GM18870 (cell line): ENCODE results near the gene C2orf92.
"Not testable (repeated sequence)": the region's sequence is repeated elsewhere in the genome, so short reads cannot be mapped to it uniquely, and the experiment has no call there.

Experiments
- ATAC-seq: cut with Tn5 transposase; IDR thresholded peaks from one replicate; pipeline ENCODE4 v1.9.1; 2021; ENCODE audit warnings: moderate library complexity; ENCODE audit not compliant: unreplicated experiment

C2orf92 gene

DNA sequence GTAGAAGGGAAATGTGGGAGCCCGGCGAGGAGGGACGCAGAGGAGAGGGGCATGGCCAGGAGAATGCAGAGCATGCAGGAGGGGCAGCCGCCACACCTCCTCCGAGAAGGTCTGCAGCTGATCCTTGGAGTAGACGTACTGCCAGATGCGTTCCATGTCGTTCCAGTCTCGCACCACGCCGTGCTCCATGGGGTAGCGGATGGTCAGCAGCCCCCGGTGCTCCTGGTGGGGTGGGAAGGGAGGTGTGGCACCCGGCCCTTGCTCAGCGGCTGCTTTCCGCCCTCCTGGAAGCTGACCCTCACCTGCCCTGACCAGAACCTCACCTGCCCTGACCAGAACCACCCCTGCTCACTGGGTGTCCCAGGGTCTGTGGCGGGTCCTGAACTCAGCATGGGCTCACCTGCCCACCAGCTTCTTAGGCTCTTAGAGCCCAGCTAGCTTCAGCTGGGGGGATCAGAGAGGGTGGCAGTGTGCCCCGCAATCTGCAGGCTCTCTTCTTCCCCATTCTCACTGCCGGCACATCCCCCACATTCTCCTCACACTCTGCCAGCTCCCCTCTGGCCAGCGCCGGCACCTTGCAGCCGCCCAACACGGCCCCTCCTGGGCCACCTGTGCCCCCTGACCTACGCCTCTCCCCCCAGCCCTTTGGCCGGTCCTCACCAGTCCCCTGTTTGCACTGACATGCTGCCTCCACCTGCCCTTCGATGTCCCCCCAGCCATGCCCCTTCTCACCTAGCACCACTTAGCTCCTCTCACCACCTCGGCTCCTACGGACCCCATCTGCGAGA, 10.1 kb upstream of the C2orf92 start:
- no peak for ATAC-seq

DNA sequence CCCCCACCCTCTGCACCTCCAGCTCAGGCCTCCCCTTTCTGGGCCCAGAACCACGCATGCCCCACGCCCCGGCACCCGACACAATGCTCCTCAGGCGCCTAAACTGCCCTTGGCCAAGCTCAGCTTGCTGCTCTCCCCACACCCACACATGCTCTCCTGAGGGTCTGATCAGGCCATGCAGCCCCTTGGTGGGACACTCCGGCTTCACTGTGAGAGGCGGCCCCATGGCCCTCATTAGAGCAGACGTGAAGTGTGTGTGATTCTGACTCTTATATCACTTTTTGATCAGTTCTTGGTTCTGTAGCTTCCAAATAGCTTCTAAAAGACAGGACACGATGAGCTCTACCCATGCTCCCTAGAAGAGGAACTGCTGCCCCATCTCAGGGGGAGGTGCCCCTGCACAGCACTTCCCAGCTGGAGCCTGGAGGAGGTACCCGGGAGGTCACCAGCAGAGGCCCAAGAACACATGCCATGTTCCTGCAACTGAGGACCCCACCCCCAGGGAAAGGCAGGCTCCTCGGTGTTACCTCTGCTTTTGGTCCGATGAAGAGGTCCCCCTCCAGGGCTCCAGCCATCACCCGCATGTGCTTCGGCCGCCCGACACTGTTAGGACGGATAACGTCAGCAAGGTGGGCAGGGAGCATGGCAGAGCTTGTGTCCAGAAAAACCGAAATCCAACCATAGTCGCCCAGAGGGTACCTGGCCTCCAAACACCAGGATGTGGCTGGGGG, 9.3 kb upstream of the C2orf92 start:
- ATAC-seq, result no peak

DNA sequence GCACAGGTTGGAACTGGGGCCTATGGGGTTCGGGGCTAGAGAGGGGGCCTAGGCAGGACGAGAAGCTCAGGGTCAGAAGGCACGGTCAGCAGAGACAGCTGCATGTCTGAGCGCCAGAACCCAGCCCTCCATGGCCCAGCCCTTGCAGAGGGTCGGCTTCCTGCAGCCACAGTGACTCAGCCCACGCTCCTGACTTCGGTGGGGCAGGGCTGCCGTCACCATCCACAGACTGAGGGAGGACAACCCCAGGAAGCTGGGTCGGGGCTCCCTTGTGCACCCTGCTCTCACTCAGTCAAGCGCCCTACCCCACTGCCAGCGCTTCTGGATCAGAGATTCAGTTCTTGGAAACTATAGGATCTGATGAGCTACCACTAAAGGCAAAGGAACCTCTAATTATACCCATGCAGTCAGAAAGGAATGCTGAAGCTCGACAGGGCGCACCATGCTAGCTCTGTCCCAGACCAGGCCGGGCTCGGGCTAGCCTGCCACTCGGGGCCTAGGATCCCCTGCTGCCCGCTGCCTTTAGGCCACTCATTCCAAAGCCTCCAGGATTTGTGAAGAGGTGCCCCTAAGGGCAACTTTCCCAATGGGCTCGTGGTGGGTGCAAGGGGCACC, 8.6 kb upstream of the C2orf92 start:
- no peak for ATAC-seq

DNA sequence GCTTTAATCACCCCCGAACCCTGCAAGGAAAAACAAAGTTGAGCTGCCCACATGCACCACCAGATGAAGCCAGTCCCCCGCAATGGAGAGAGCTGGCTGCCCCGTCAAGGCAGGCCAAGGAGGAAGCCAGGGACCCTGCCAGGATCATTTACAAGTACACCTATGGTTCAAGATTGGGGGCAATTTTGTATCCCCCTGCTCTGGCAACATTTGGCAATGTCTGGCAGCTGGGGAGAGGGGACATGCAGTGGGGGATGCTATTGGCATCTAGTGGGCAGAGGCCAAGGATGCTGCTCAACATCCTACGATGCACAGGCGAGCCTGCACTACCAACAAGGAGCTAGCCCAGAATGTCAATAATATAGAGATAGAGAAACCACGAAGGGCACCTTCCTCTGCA, 7.6 kb upstream of the C2orf92 start:
- ATAC-seq, result no peak

GRCh38 chr2:97662386-97662894, 7.1 kb upstream of the C2orf92 start:
- ATAC-seq, result no peak

DNA sequence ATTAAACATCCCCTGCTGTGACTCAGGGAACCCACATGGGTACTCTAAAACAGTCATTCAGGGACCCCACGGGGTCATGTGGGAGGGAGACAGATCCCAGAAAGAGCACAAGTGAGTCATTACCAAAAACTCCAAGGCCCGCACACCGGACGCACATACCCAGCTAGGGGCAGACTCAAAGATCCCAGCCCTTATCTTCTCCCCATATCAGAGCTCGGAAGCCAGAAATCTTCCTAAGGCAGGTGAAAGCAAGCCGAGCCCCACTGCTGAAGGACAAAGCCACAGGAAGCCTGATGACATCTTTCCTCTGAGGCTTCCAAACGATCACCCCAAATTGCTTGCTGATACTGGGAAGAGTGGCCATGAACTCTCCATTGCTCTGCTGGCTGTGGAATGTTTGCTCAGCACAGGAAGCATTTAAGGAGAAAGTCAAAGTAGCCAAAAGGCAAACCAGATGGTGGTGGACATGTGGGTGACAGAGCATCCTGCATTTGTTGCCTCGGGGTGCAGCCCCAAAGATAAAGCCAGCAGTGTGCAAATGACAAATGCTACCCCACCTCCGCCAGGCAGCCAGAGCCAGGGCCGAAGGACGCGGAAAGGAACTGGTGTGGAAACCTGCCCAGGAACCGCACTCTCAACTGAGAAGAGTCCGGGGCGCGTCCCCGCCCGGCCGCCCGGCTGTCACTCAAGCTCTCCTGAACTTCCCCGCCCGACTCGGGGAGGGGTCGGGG, 6.5 kb upstream of the C2orf92 start:
- peak; percentile 32 for ATAC-seq

DNA sequence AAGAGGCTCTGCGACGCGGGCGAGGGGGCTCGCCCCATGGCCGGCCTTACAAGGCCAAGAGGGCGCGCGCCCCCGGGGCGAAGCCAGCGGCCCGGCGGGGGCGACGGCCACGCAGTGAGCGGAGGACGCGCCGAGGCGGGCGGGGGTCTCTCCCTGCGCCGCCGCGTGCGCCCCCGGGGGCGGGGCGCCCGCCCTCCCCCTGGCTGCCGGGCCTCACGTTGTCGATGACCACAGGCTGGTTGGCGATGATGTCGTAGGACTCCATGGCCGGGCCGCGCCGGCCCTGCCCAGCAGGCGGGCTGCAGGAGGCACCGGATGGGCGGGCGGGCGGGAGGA, 5.9 kb upstream of the C2orf92 start:
- ATAC-seq, result no peak

- peak; percentile 90 for ATAC-seq
These were observed 5.4 kb upstream of the C2orf92 start, which contains the start of gene ACTR1B for GRCh38 chr2:97663962-97664635. Gene ACTR1B (minus strand): TSS chr2:97664044. CDS start chr2:97663890, 154 bp downstream.

DNA sequence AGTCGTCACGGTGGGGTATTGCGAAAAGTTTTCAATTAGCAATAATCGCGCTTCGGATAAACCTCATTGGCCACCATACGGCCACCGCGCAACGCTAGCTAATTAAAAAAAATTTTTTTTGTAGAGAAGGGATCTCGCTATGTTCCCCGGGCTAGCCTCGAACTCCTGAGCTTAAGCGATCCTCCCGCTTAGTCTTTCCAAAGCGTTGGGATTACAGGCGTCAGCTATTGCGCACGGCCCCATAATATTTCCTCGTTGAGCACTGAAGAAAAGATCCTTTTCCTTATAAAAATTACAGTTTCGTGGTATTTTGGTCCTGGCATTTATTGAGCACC, 4.9 kb upstream of the C2orf92 start:
- ATAC-seq, result no peak

GRCh38 chr2:97670471-97670870, 958 bp downstream of the C2orf92 start:
- ATAC-seq, result no peak

DNA sequence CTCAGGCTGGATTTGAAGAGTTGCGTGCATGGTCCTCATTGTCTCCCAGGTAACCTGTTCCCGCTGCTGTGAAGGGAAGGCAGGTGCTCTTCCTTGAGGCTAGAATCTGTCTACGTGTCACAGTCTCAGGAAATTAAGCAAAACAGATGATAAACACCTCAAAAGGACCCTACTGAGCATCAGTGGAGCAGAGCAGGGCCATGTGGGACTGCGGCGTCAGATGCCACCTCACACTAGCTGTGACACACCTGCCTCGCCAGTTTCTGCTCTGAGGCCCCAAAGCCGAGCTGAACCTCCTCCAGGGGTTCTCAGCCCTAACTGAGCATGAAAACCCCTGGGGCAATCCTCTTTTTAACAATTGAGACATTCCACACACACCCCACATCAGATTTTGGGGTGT, 2.0 kb downstream of the C2orf92 start:
- no peak for ATAC-seq

GRCh38 chr2:97672606-97673140, 3.2 kb downstream of the C2orf92 start:
- ATAC-seq, result not testable (repeated sequence)

- no peak for ATAC-seq
These were observed 3.8 kb downstream of the C2orf92 start for GRCh38 chr2:97673182-97673914.

- no peak for ATAC-seq
These were observed 4.4 kb downstream of the C2orf92 start for GRCh38 chr2:97673915-97674283.

- no peak for ATAC-seq
These were observed 6.1 kb downstream of the C2orf92 start for GRCh38 chr2:97675430-97676113.

DNA sequence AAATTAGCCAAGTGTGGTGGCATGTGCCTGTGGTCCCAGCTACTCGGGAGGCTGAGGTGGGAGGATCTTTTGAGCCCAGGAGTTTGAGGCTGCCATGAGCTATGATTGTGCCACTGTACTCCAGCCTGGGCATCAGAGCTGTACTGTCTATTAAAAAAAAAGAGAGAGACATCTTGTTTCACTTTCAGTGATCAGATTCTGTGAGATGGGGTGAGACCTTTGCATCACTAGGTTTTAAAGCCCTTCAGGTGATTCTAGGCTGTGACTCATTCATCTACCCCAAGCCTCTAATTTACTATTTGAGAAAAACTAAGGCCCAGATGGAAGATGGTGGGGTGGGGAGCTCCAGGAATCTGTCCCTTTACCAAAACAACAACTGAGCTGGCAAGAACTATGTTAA, 7.1 kb downstream of the C2orf92 start:
- ATAC-seq, result no peak

DNA sequence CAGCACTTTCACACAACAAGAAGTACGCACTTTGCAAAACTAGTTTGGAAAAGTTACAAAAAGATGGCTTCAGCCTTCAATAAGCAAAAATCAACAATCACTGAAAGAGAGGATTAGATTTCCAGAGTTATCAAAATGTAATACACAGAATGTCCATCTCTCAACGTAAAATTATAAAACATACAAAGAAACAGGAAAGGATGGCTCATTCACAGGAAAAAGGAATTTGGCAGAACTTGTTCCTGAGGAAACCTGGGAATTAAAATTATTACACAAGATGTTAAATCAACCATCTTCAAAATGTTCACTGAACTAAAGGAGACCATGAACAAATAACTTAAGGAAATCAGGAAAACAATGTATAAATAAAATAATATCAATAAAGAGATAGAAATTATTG, 8.0 kb downstream of the C2orf92 start:
- no peak for ATAC-seq

DNA sequence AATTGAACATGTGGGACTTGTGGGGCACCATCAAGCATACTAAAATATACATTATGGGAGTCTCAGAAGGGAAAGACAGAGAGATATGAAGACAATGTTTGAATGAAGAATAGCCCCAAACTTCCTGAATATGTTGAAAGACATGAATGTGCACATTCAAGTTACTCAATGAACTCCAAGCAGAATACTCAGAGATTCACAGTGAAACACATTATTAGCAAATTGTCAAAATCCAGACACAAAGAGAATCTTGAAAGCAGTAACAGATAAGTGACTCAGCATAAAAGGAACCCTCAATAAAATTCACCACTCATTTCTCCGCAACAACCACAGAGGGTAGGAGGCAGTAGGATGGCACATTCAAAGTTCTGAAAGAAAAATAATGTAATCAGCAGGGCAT, 8.8 kb downstream of the C2orf92 start:
- no peak for ATAC-seq

GRCh38 chr2:97687235-97687634, 17.7 kb downstream of the C2orf92 start:
- not testable (repeated sequence) for ATAC-seq
